ENCODE results near the gene ATRX. TPM values are rescaled to one million over a fixed set of nuclear protein-coding genes. Genes with fewer than 3 reads are reported as not detected.

ATRX gene
- total RNA-seq, 1 donor, result 80.3 TPM

GRCh38 chrX:77565278-77565677, 220.7 kb downstream of the ATRX start:
- H4K20me1 ChIP-seq (ENCODE audit: insufficient read depth, low read length), result no peaks in the 10 kb centered on the region
- H3K4me2 ChIP-seq (ENCODE audit: insufficient read depth, low read length), result no peak overlapping the region
- no peaks in the 10 kb centered on the region for H3K4me1 ChIP-seq (ENCODE audit: insufficient read depth, low read length)
- no peak for DNase-seq (ENCODE audit: insufficient read length, low spot score, missing footprints)
- TF ChIP-seq, protein P1, sequence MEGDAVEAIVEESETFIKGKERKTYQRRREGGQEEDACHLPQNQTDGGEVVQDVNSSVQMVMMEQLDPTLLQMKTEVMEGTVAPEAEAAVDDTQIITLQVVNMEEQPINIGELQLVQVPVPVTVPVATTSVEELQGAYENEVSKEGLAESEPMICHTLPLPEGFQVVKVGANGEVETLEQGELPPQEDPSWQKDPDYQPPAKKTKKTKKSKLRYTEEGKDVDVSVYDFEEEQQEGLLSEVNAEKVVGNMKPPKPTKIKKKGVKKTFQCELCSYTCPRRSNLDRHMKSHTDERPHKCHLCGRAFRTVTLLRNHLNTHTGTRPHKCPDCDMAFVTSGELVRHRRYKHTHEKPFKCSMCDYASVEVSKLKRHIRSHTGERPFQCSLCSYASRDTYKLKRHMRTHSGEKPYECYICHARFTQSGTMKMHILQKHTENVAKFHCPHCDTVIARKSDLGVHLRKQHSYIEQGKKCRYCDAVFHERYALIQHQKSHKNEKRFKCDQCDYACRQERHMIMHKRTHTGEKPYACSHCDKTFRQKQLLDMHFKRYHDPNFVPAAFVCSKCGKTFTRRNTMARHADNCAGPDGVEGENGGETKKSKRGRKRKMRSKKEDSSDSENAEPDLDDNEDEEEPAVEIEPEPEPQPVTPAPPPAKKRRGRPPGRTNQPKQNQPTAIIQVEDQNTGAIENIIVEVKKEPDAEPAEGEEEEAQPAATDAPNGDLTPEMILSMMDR (IDR thresholded peaks at IDR 0.05; ENCODE audit: extremely low read depth, low read depth, low read length), result no peak
- H2AFZ ChIP-seq (ENCODE audit: low read length), result no peak overlapping the region
- H3K79me2 ChIP-seq (ENCODE audit: insufficient read depth, low read length), result no peaks in the 10 kb centered on the region
- no peak overlapping the region for H3K27ac ChIP-seq (ENCODE audit: low read depth, low read length)
- H3K9me3 ChIP-seq (ENCODE audit: low read depth, low read length), result no peaks in the 10 kb centered on the region
- H3K36me3 ChIP-seq (ENCODE audit: insufficient read depth, low read length), result no peaks in the 10 kb centered on the region
- no peak overlapping the region for H3K4me3 ChIP-seq (ENCODE audit: insufficient read depth, low read length)
- H3K27me3 ChIP-seq (ENCODE audit: insufficient read depth, low read length), result no peaks in the 10 kb centered on the region

DNA sequence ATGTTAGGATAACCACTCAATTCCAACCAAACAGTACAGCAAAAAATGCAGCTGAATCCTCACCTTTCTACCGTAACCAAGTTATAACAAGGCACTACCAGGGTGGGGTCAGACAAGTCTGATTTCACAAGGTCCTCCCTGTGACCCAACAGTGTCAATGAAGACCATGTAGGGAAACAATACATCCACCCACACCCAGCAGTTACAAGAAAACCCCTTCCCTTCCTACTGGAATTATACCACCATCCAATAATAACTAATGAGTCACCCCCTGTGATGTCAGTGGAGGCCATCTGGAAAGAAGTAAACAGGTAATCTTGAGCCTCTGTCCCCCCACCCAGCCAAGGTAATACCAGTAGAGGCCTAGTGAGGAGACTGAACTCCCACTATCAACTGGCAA, 221.2 kb downstream of the ATRX start:
- H3K4me2 ChIP-seq (ENCODE audit: insufficient read depth, low read length), result no peak overlapping the region
- no peak overlapping the region for H3K27ac ChIP-seq (ENCODE audit: low read depth, low read length)
- DNase-seq (ENCODE audit: insufficient read length, low spot score, missing footprints), result no peak

GRCh38 chrX:77561372-77561771, 224.6 kb downstream of the ATRX start:
- no peaks in the 10 kb centered on the region for H4K20me1 ChIP-seq (ENCODE audit: insufficient read depth, low read length)
- H3K27me3 ChIP-seq (ENCODE audit: insufficient read depth, low read length), result no peaks in the 10 kb centered on the region
- H3K79me2 ChIP-seq (ENCODE audit: insufficient read depth, low read length), result no peaks in the 10 kb centered on the region
- H3K36me3 ChIP-seq (ENCODE audit: insufficient read depth, low read length), result no peaks in the 10 kb centered on the region
- no peak overlapping the region for H3K4me3 ChIP-seq (ENCODE audit: insufficient read depth, low read length)
- H3K4me1 ChIP-seq (ENCODE audit: insufficient read depth, low read length), result no peaks in the 10 kb centered on the region
- H3K4me2 ChIP-seq (ENCODE audit: insufficient read depth, low read length), result no peak overlapping the region
- no peaks in the 10 kb centered on the region for H3K9me3 ChIP-seq (ENCODE audit: low read depth, low read length)
- TF ChIP-seq, protein P1 (IDR thresholded peaks at IDR 0.05; ENCODE audit: extremely low read depth, low read depth, low read length), result no peak
- no peak overlapping the region for H3K27ac ChIP-seq (ENCODE audit: low read depth, low read length)
- H2AFZ ChIP-seq (ENCODE audit: low read length), result no peak overlapping the region
- DNase-seq (ENCODE audit: insufficient read length, low spot score, missing footprints), result no peak

More for the DNA sequence above, 221.2 kb downstream of the ATRX start:
- Histone ChIP-seq H3K27me3 (ENCODE audit: insufficient read depth, low read length) (no peaks in the 10 kb centered on the region), H3K4me3 (ENCODE audit: insufficient read depth, low read length) (no peak overlapping the region), H4K20me1 (ENCODE audit: insufficient read depth, low read length) (no peaks in the 10 kb centered on the region), H2AFZ (ENCODE audit: low read length) (no peak overlapping the region), H3K36me3 (ENCODE audit: insufficient read depth, low read length) (no peaks in the 10 kb centered on the region), H3K9me3 (ENCODE audit: low read depth, low read length) (no peaks in the 10 kb centered on the region), H3K79me2 (ENCODE audit: insufficient read depth, low read length) (no peaks in the 10 kb centered on the region), H3K4me1 (ENCODE audit: insufficient read depth, low read length) (no peaks in the 10 kb centered on the region)
- TF ChIP-seq, protein P1 (IDR thresholded peaks at IDR 0.05; ENCODE audit: extremely low read depth, low read depth, low read length), result no peak

DNA sequence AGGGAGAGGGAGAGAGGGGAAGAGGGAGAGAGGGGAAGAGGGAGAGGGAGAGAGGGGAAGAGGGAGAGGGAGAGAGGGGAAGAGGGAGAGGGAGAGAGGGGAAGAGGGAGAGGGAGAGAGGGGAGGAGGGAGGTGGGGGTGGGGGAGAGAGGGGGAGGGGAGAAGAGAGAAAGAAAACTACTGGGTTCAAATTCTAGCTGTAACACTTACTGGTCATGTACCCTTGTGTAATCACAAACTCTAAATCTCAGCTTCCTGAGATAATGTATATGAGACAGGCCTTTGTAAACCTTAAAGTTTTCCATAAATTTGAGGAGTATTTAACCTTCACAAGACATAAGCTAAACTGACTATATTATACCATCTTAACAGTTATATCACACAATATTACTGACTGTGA, 229.7 kb downstream of the ATRX start:
- no peak overlapping the region for H3K27ac ChIP-seq (ENCODE audit: low read depth, low read length)
- H2AFZ ChIP-seq (ENCODE audit: low read length), result no peak overlapping the region
- no peaks in the 10 kb centered on the region for H4K20me1 ChIP-seq (ENCODE audit: insufficient read depth, low read length)
- no peaks in the 10 kb centered on the region for H3K27me3 ChIP-seq (ENCODE audit: insufficient read depth, low read length)
- TF ChIP-seq, protein P1 (IDR thresholded peaks at IDR 0.05; ENCODE audit: extremely low read depth, low read depth, low read length), result no peak
- no peaks in the 10 kb centered on the region for H3K9me3 ChIP-seq (ENCODE audit: low read depth, low read length)
- no peak overlapping the region for H3K4me3 ChIP-seq (ENCODE audit: insufficient read depth, low read length)
- H3K4me1 ChIP-seq (ENCODE audit: insufficient read depth, low read length), result no peaks in the 10 kb centered on the region
- H3K4me2 ChIP-seq (ENCODE audit: insufficient read depth, low read length), result no peak overlapping the region
- no peaks in the 10 kb centered on the region for H3K79me2 ChIP-seq (ENCODE audit: insufficient read depth, low read length)
- H3K36me3 ChIP-seq (ENCODE audit: insufficient read depth, low read length), result peaks cover 4% of the 10 kb centered on the region
- no peak for DNase-seq (ENCODE audit: insufficient read length, low spot score, missing footprints)
